Smooth muscle cell (in vitro differentiated cells): Measurements from ENCODE around the gene NCOR2. TPM values are rescaled to one million over a fixed set of nuclear protein-coding genes. Genes with fewer than 3 reads are reported as not detected.

ENCODE experiments used
- DNase-seq: peaks from one replicate; lab custom pipeline; 2025; ENCODE audit not compliant: unreplicated experiment; lab: John Stamatoyannopoulos, UW
- H2AFZ ChIP-seq: fragments of 200-600 bp; sonication (generic); 2 replicates; pipeline ENCODE4 v1.6.0; 2016; ENCODE audit warnings: antibody characterized with exemption, low read depth, mild to moderate bottlenecking
- H3F3A ChIP-seq: fragments of 200-600 bp; sonication (generic); 2 replicates; pipeline ENCODE4 v1.6.0; 2017; ENCODE audit warnings: antibody characterized with exemption, low read depth
- H3K27ac ChIP-seq: fragments of 200-600 bp; sonication (generic); 2 replicates; pipeline ENCODE4 v1.5.1; 2016; ENCODE audit warnings: low read depth, mild to moderate bottlenecking
- H3K27me3 ChIP-seq: fragments of 200-600 bp; sonication (generic); 2 replicates; pipeline ENCODE4 v1.6.1; 2016; ENCODE audit warnings: low read depth, mild to moderate bottlenecking
- H3K36me3 ChIP-seq: fragments of 200-600 bp; sonication (generic); 2 replicates; pipeline ENCODE4 v1.5.1; 2016; ENCODE audit warnings: low read depth
- H3K4me1 ChIP-seq: fragments of 200-600 bp; sonication (generic); 2 replicates; pipeline ENCODE4 v1.5.1; 2016; ENCODE audit warnings: low read depth
- H3K4me2 ChIP-seq: fragments of 200-600 bp; sonication (generic); 2 replicates; pipeline ENCODE4 v1.6.0; 2016; ENCODE audit warnings: mild to moderate bottlenecking
- H3K4me3 ChIP-seq: fragments of 200-600 bp; sonication (generic); 2 replicates; pipeline ENCODE4 v1.5.1; 2016; ENCODE audit warnings: mild to moderate bottlenecking
- H3K79me2 ChIP-seq: fragments of 200-600 bp; sonication (generic); 2 replicates; pipeline ENCODE4 v1.6.0; 2016; ENCODE audit warnings: low read depth, mild to moderate bottlenecking
- H3K9ac ChIP-seq: fragments of 200-600 bp; sonication (generic); 2 replicates; pipeline ENCODE4 v1.6.0; 2016; ENCODE audit warnings: low read depth
- H3K9me3 ChIP-seq: fragments of 200-600 bp; sonication (generic); replicated peaks from 2 replicates; pipeline ENCODE4 v1.5.1; 2016; ENCODE audit warnings: low read depth
- H4K20me1 ChIP-seq: fragments of 200-600 bp; sonication (generic); 2 replicates; pipeline ENCODE4 v1.6.0; 2016; ENCODE audit warnings: low read depth
- WGBS: methylation state at CpG from one replicate; pipeline ENCODE4 v1.1.7; 2016; ENCODE audit warnings: low lambda C conversion rate; 5-methylcytosine and 5-hydroxymethylcytosine counted together
- polyA plus RNA-seq: library from polyadenylated mRNA; unstranded; fragments of >200 nt; fragmentation: Nextera tagmentation; extraction: Ambion mirVana; gene quantifications from 2 replicates; pipeline ENCODE4 v1.2.1, GENCODE V29; 2016
- total RNA-seq: library from RNA; depleted of rRNA; stranded (reverse); fragments of >200 nt; gene quantifications from 2 replicates; pipeline ENCODE4 v1.2.3, GENCODE V29; 2014
- TF ChIP-seq, protein P1 (sequence below): fragments of 200-600 bp; sonication (generic); IDR thresholded peaks from 2 replicates; pipeline ENCODE4 v1.5.1; 2017; ENCODE audit warnings: borderline replicate concordance, mild to moderate bottlenecking, antibody characterized with exemption; ENCODE audit not compliant: insufficient read depth, poor library complexity, severe bottlenecking

The NCOR2 gene
- total and polyA plus RNA-seq, 2 experiments from 2014 or later: 64.1 to 164 TPM

DNA sequence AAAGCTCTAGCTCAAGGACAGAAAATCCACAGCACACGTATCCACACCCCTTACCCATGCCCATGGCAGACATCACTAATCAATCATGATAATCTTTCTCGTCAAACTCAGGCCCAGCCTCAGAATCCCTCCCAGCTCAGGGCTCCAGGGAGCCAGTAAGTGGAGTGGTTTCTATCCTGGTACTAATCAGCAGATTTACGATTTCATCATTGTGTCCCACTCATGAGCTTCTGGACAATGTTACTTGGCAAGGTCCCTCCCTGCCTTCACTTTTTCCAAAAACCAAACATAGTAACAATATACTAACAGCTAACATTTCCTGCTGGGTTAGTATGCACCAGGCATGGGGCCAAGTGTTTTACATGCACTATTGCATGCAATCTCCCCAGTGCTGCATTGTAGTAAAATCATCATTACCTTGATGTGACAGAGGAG is 45.8 kb upstream of the NCOR2 start:
- Histone ChIP-seq H3K9ac (no peak overlapping the region), H3K4me1 (no peaks in the 10 kb centered on the region), H4K20me1 (no peaks in the 10 kb centered on the region), H3K27ac (no peak overlapping the region), H3K4me3 (no peak overlapping the region), H3K27me3 (no peaks in the 10 kb centered on the region), H3K9me3 (no peaks in the 10 kb centered on the region), H3F3A (no peaks in the 10 kb centered on the region), H3K36me3 (no peaks in the 10 kb centered on the region), H2AFZ (no peak overlapping the region), H3K79me2 (no peaks in the 10 kb centered on the region), H3K4me2 (no peak overlapping the region)
- DNase-seq: no peak
- WGBS: 28% methylated on average over 3 of the region's 3 CpGs
- TF ChIP-seq, protein P1, sequence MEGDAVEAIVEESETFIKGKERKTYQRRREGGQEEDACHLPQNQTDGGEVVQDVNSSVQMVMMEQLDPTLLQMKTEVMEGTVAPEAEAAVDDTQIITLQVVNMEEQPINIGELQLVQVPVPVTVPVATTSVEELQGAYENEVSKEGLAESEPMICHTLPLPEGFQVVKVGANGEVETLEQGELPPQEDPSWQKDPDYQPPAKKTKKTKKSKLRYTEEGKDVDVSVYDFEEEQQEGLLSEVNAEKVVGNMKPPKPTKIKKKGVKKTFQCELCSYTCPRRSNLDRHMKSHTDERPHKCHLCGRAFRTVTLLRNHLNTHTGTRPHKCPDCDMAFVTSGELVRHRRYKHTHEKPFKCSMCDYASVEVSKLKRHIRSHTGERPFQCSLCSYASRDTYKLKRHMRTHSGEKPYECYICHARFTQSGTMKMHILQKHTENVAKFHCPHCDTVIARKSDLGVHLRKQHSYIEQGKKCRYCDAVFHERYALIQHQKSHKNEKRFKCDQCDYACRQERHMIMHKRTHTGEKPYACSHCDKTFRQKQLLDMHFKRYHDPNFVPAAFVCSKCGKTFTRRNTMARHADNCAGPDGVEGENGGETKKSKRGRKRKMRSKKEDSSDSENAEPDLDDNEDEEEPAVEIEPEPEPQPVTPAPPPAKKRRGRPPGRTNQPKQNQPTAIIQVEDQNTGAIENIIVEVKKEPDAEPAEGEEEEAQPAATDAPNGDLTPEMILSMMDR: no peak

DNA sequence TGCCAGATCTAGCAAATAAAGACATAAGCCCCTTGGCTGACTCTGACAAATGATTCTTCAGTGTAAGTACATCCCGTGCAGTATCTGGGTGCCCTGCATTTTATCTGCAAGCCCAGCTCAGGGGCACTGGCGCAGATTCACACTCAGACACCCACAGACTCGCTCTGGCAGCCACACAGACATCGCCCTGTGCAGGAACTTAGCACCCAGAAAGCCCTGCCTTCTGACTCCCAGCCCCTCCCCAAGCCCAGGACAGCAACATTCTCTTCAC is 44.9 kb upstream of the NCOR2 start:
- no peaks in the 10 kb centered on the region for H3K27me3 ChIP-seq
- no peak overlapping the region for H3K4me3 ChIP-seq
- no peak overlapping the region for H3K27ac ChIP-seq
- no peaks in the 10 kb centered on the region for H3K36me3 ChIP-seq
- 72% methylated on average over 4 of the region's 4 CpGs for WGBS
- H2AFZ ChIP-seq: no peak overlapping the region
- no peaks in the 10 kb centered on the region for H3K9me3 ChIP-seq
- no peaks in the 10 kb centered on the region for H3K79me2 ChIP-seq
- H3K4me2 ChIP-seq: no peak overlapping the region
- H3K4me1 ChIP-seq: no peaks in the 10 kb centered on the region
- no peaks in the 10 kb centered on the region for H4K20me1 ChIP-seq
- no peak for DNase-seq
- H3K9ac ChIP-seq: no peak overlapping the region
- TF ChIP-seq, protein P1: no peak
- no peaks in the 10 kb centered on the region for H3F3A ChIP-seq

GRCh38 chr12:124611559-124612409 is 44.4 kb upstream of the NCOR2 start:
- Histone ChIP-seq H4K20me1 (no peaks in the 10 kb centered on the region), H3F3A (no peaks in the 10 kb centered on the region), H2AFZ (no peak overlapping the region), H3K36me3 (no peaks in the 10 kb centered on the region), H3K27ac (no peak overlapping the region), H3K79me2 (no peaks in the 10 kb centered on the region), H3K4me2 (no peak overlapping the region), H3K27me3 (no peaks in the 10 kb centered on the region), H3K4me3 (no peak overlapping the region), H3K9me3 (no peaks in the 10 kb centered on the region), H3K4me1 (no peaks in the 10 kb centered on the region), H3K9ac (no peak overlapping the region)
- TF ChIP-seq, protein P1: no peak
- 95% methylated on average over 15 of the region's 15 CpGs for WGBS
- DNase-seq: no peak
